Measurements from ENCODE around the gene DDX27.
A peak's percentile ranks its signal among the peaks of the same experiment; 100 is the strongest.

Gene DDX27

DNA sequence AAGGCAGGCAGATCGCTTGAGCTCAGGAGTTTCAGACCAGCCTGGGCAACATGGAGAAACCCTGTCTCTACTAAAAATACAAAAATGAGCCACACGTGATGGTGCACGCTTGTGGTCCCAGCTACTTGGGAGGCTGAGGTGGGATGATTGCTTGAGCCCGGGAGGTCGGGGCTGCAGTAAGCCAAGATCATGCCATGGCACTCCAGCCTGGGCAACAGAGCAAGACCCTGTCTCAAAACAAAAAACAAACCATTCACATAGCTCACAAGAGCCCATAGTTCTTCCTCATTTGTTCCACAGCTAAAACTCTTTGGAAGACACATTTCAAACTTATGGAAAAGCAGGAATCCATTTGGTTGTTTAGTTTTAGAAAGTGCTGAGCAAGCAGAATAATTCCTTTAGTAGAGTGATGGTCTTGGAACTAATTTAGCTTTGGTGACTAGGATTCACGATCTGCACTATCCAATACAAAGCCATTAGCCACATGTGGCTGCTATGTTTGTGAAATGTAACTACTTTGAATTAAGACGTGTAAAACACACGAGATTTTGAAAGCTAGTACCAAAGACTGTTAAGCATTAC lies 54.6 kb downstream of the DDX27 start:
- Histone ChIP-seq H2BK15ac (replicated peaks; ENCODE audit: low read depth) (no peak overlapping the region), H3K4me2 (ENCODE audit: low read length) (no peak overlapping the region), H4K5ac (ENCODE audit: low read length) (no peak overlapping the region), H3K4me3 (ENCODE audit: low read length) (no peak overlapping the region), H3K4ac (ENCODE audit: low read depth, low read length) (no peak overlapping the region), H3K23ac (ENCODE audit: low read length) (no peak overlapping the region), H3K56ac (ENCODE audit: low read length) (no peak overlapping the region), H4K8ac (ENCODE audit: low read depth, low read length) (no peak overlapping the region), H3K79me2 (ENCODE audit: control insufficient read depth, insufficient read depth, low read length) (peaks cover 51% of the 10 kb centered on the region), H2AK5ac (ENCODE audit: low read length) (no peak overlapping the region), H3K27me3 (ENCODE audit: insufficient read depth, low read length, poor library complexity) (no peaks in the 10 kb centered on the region), H3K18ac (ENCODE audit: low read length) (no peak overlapping the region), H3K79me1 (ENCODE audit: low read length) (peaks cover 22% of the 10 kb centered on the region), H2BK120ac (ENCODE audit: low read depth, low read length) (no peak overlapping the region), H3K9ac (ENCODE audit: low read length) (no peak overlapping the region), H3K27ac (ENCODE audit: low read depth, low read length) (no peak overlapping the region), H2BK5ac (ENCODE audit: low read length) (no peak overlapping the region), H3K4me1 (ENCODE audit: control insufficient read depth, low read depth, low read length) (no peaks in the 10 kb centered on the region), H3K36me3 (ENCODE audit: control insufficient read depth, insufficient read depth, low read length) (peaks cover 12% of the 10 kb centered on the region)
- DNase-seq, result no peak
- WGBS (ENCODE audit: extremely low coverage, insufficient coverage, low lambda C conversion rate), result no CpG with 5 or more reads among the region's 8 CpGs

DNA sequence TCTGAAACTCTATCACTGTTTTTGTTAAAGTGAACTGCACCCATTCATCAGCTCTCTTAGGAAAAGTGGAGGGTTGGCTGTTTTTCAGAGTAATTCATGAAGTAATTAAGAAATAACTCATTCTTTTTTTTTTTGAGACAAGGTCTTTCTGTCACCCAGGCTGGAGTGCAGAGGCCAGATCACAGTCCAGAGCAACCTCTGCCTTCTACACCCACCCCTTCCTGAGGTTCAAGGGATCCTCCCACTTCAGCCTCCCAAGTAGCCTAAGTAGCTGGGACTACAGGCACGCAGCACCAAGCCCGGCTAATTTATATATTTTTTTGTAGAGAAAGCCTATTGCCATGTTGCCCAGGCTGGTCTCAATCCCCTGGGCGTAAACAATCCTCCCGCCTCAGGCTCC lies 56.0 kb downstream of the DDX27 start:
- no peak for DNase-seq
- Histone ChIP-seq H3K4me3 (ENCODE audit: low read length) (no peak overlapping the region), H3K36me3 (ENCODE audit: control insufficient read depth, insufficient read depth, low read length) (peaks cover 16% of the 10 kb centered on the region), H3K23ac (ENCODE audit: low read length) (no peak overlapping the region), H3K4me1 (ENCODE audit: control insufficient read depth, low read depth, low read length) (no peaks in the 10 kb centered on the region), H2BK120ac (ENCODE audit: low read depth, low read length) (no peak overlapping the region), H3K9ac (ENCODE audit: low read length) (no peak overlapping the region), H2BK15ac (replicated peaks; ENCODE audit: low read depth) (no peak overlapping the region), H2AK5ac (ENCODE audit: low read length) (no peak overlapping the region), H3K56ac (ENCODE audit: low read length) (no peak overlapping the region), H3K4me2 (ENCODE audit: low read length) (no peak overlapping the region), H3K27me3 (ENCODE audit: insufficient read depth, low read length, poor library complexity) (no peaks in the 10 kb centered on the region), H3K79me1 (ENCODE audit: low read length) (peaks cover 19% of the 10 kb centered on the region), H2BK5ac (ENCODE audit: low read length) (no peak overlapping the region), H3K27ac (ENCODE audit: low read depth, low read length) (no peak overlapping the region), H3K4ac (ENCODE audit: low read depth, low read length) (no peak overlapping the region), H4K8ac (ENCODE audit: low read depth, low read length) (no peak overlapping the region), H3K18ac (ENCODE audit: low read length) (no peak overlapping the region), H3K79me2 (ENCODE audit: control insufficient read depth, insufficient read depth, low read length) (peaks cover 54% of the 10 kb centered on the region), H4K5ac (ENCODE audit: low read length) (no peak overlapping the region)
- WGBS (ENCODE audit: extremely low coverage, insufficient coverage, low lambda C conversion rate), result no CpG with 5 or more reads among the region's 4 CpGs

DNA sequence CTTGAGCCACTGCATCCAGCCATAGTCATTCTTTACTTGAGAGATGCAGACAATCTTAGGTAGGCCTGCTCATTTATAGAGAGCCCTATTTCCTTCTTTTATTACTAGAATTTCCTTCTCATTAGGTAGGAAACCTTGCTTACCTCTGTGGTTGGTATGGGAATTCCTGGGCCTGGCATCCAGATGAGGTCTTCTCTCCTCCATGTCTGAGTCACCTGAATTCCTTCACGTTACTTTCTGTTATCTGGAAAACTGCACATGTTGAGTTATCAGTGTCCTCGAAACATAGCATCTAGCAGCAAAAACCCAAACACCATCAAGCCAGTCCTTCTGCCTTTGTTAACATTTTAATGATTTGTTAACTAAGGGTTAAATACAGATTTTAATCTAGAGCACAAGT lies 56.4 kb downstream of the DDX27 start:
- Histone ChIP-seq H3K79me2 (ENCODE audit: control insufficient read depth, insufficient read depth, low read length) (peaks cover 54% of the 10 kb centered on the region), H2BK120ac (ENCODE audit: low read depth, low read length) (no peak overlapping the region), H3K4ac (ENCODE audit: low read depth, low read length) (no peak overlapping the region), H3K4me1 (ENCODE audit: control insufficient read depth, low read depth, low read length) (no peaks in the 10 kb centered on the region), H2BK15ac (replicated peaks; ENCODE audit: low read depth) (no peak overlapping the region), H3K23ac (ENCODE audit: low read length) (no peak overlapping the region), H3K4me3 (ENCODE audit: low read length) (no peak overlapping the region), H4K5ac (ENCODE audit: low read length) (no peak overlapping the region), H3K18ac (ENCODE audit: low read length) (no peak overlapping the region), H2AK5ac (ENCODE audit: low read length) (no peak overlapping the region), H2BK5ac (ENCODE audit: low read length) (no peak overlapping the region), H3K27ac (ENCODE audit: low read depth, low read length) (no peak overlapping the region), H3K79me1 (ENCODE audit: low read length) (peaks cover 18% of the 10 kb centered on the region), H3K27me3 (ENCODE audit: insufficient read depth, low read length, poor library complexity) (no peaks in the 10 kb centered on the region), H3K4me2 (ENCODE audit: low read length) (no peak overlapping the region), H3K36me3 (ENCODE audit: control insufficient read depth, insufficient read depth, low read length) (peaks cover 16% of the 10 kb centered on the region), H3K56ac (ENCODE audit: low read length) (no peak overlapping the region), H3K9ac (ENCODE audit: low read length) (no peak overlapping the region), H4K8ac (ENCODE audit: low read depth, low read length) (no peak overlapping the region)
- DNase-seq, result no peak
- WGBS (ENCODE audit: extremely low coverage, insufficient coverage, low lambda C conversion rate), result no CpG with 5 or more reads among the region's 2 CpGs

DNA sequence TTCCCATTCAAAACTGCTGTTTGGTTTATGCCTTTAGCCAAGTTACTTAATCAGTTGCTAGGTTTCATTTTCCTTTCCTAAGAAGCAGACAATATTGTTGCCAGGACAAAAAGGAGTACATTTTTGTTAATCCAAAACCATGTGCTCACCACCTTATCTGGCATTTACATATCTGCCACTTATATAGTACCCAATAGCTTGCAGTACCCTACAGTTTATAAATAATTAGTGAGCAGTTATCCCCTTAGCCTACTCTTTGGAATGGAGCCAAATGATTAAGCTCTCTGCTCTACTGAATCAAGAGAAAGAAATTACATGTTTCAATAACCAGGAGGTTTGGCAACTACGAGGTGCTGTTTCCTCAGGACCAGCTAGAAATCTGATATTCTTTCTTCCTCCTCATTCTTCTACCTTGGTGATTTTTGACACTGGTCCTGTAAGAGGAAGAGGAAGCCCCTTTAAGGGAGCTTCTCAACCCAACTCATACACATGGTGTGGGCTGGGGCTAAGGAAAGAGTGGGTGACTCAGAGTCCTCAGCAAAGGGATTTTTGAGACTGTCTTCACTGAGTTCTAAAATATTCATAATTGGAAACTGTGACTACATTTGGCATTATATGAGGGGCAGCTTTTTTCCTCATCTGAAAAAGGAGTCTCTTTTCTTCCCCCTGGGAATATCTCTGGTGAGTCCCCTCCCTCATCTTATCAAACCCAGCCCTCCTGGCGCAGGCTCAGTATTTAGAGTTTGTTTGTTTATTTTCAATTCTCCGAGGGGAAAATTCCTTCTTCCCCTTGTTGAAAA lies 57.1 kb downstream of the DDX27 start:
- no peak overlapping the region for H4K8ac ChIP-seq (ENCODE audit: low read depth, low read length)
- H2BK5ac ChIP-seq (ENCODE audit: low read length), result no peak overlapping the region
- peak overlapping the region; percentile 96 for H3K9ac ChIP-seq (ENCODE audit: low read length)
- no peaks in the 10 kb centered on the region for H3K4me1 ChIP-seq (ENCODE audit: control insufficient read depth, low read depth, low read length)
- no peaks in the 10 kb centered on the region for H3K27me3 ChIP-seq (ENCODE audit: insufficient read depth, low read length, poor library complexity)
- H3K79me2 ChIP-seq (ENCODE audit: control insufficient read depth, insufficient read depth, low read length), result peaks cover 56% of the 10 kb centered on the region
- peaks cover 13% of the 10 kb centered on the region for H3K79me1 ChIP-seq (ENCODE audit: low read length)
- H3K23ac ChIP-seq (ENCODE audit: low read length), result peak overlapping the region; percentile 4
- H3K4ac ChIP-seq (ENCODE audit: low read depth, low read length), result no peak overlapping the region
- peak overlapping the region; percentile 12 for H3K4me2 ChIP-seq (ENCODE audit: low read length)
- H3K27ac ChIP-seq (ENCODE audit: low read depth, low read length), result no peak overlapping the region
- no peak overlapping the region for H4K5ac ChIP-seq (ENCODE audit: low read length)
- no CpG with 5 or more reads among the region's 3 CpGs for WGBS (ENCODE audit: extremely low coverage, insufficient coverage, low lambda C conversion rate)
- H3K4me3 ChIP-seq (ENCODE audit: low read length), result no peak overlapping the region
- no peak overlapping the region for H3K56ac ChIP-seq (ENCODE audit: low read length)
- no peak overlapping the region for H2AK5ac ChIP-seq (ENCODE audit: low read length)
- H3K36me3 ChIP-seq (ENCODE audit: control insufficient read depth, insufficient read depth, low read length), result peaks cover 18% of the 10 kb centered on the region
- no peak overlapping the region for H2BK15ac ChIP-seq (replicated peaks; ENCODE audit: low read depth)
- no peak overlapping the region for H2BK120ac ChIP-seq (ENCODE audit: low read depth, low read length)
- peak; percentile 30 for DNase-seq
- no peak overlapping the region for H3K18ac ChIP-seq (ENCODE audit: low read length)

DNA sequence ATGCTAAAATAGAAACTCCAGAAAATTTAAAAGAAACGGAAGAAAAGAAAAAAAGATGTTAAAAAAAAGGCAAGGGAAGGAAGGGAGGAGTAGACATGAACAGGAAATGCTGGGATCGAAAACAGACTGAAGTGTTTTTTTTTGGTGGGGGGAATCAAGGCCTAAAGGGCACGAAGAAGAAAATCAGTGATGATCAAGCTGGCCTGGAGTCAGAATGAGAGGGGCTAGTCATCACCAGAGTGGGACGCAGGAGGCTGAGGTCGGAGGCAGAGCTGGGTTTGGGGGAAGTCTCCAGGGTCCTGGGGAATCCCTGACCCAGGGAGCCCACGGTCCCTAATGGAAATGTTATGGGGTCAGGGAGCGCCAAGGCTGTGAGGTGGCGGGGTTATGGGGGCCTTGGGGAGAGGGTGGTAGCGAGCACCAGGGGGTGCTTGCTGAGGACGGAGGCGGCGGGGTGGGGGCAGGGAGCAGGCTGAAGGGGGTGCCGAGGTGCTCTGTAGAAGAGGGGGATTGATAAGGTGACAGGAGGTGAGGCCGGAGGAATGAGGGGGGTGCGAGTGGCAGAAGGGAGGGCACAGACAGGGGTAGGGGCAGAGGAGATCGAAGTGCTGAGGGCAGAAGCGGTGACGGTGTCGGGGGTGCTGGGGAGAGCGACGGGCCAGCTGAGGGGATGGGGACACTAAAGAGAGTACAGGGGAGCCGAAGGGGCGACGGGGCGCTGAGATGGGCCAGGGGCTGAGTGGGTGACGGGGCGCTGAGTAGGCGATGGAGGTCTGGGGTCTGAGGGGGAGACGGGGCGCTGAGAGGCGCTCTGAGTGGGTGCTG lies 58.0 kb downstream of the DDX27 start:
- WGBS (ENCODE audit: extremely low coverage, insufficient coverage, low lambda C conversion rate), result 100% methylated on average over 1 of the region's 31 CpGs

More for the DNA sequence above, 58.0 kb downstream of the DDX27 start:
- Histone ChIP-seq H3K36me3 (ENCODE audit: control insufficient read depth, insufficient read depth, low read length) (peaks cover 24% of the 10 kb centered on the region), H3K27ac (ENCODE audit: low read depth, low read length) (peak overlapping the region; percentile 99), H2BK5ac (ENCODE audit: low read length) (peak overlapping the region; percentile 17), H3K18ac (ENCODE audit: low read length) (peak overlapping the region; percentile 54), H3K27me3 (ENCODE audit: insufficient read depth, low read length, poor library complexity) (no peaks in the 10 kb centered on the region), H3K23ac (ENCODE audit: low read length) (no peak overlapping the region), H3K4me1 (ENCODE audit: control insufficient read depth, low read depth, low read length) (no peaks in the 10 kb centered on the region), H3K4ac (ENCODE audit: low read depth, low read length) (peak overlapping the region; percentile 17), H2BK120ac (ENCODE audit: low read depth, low read length) (no peak overlapping the region), H3K79me2 (ENCODE audit: control insufficient read depth, insufficient read depth, low read length) (peaks cover 61% of the 10 kb centered on the region), H2BK15ac (replicated peaks; ENCODE audit: low read depth) (no peak overlapping the region), H3K56ac (ENCODE audit: low read length) (peak overlapping the region; percentile 98), H3K4me3 (ENCODE audit: low read length) (peak overlapping the region; percentile 83), H4K5ac (ENCODE audit: low read length) (no peak overlapping the region), H3K79me1 (ENCODE audit: low read length) (peaks cover 11% of the 10 kb centered on the region), H3K9ac (ENCODE audit: low read length) (peak overlapping the region; percentile 96), H4K8ac (ENCODE audit: low read depth, low read length) (no peak overlapping the region), H3K4me2 (ENCODE audit: low read length) (peak overlapping the region; percentile 66), H2AK5ac (ENCODE audit: low read length) (peak overlapping the region; percentile 60)
- DNase-seq, result peak; percentile 31

Measured in mesendoderm (in vitro differentiated cells).